MCF 10A (cell line): Measurements from ENCODE around the gene TRMT61A. TPM values are rescaled to one million over a fixed set of nuclear protein-coding genes. Genes with fewer than 3 reads are reported as not detected.

Experiments used
- BruUV-seq: library from RNA; stranded (reverse); fragments of 400-500 nt; replicated peaks from 2 replicates; lab custom pipeline; 2021; lab: Mats Ljungman, UMichigan
- CTCF ChIA-PET: fragments of 300-600 bp; sonication (Branson Sonifier 250); formaldehyde crosslinking; extraction: SDS; loops from one replicate; lab custom pipeline; 2021; ENCODE audit warnings: antibody characterized with exemption, inconsistent platforms; lab: Yijun Ruan, JAX
- POLR2A ChIA-PET: fragments of 300-600, 350-650 bp; sonication (Branson Sonifier 250); formaldehyde crosslinking; extraction: SDS; loops from one replicate; lab custom pipeline; 2020; ENCODE audit warnings: antibody characterized with exemption, inconsistent platforms; lab: Yijun Ruan, JAX
- DNase-seq: peaks from one replicate; pipeline ENCODE4 v3.0.0-alpha.2; 2018; ENCODE audit not compliant: unreplicated experiment
- H3K27ac Mint-ChIP-seq: one replicate; pipeline ENCODE4 v1.8.0; 2022; ENCODE audit warnings: mild to moderate bottlenecking, low read depth, mixed read lengths; ENCODE audit not compliant: unreplicated experiment
- H3K27me3 Mint-ChIP-seq: one replicate; pipeline ENCODE4 v1.8.0; 2022; ENCODE audit warnings: mixed read lengths; ENCODE audit not compliant: insufficient read depth, unreplicated experiment
- H3K36me3 Mint-ChIP-seq: one replicate; pipeline ENCODE4 v1.8.0; 2022; ENCODE audit warnings: mild to moderate bottlenecking, moderate library complexity, mixed read lengths; ENCODE audit not compliant: insufficient read depth, unreplicated experiment
- H3K4me1 Mint-ChIP-seq: one replicate; pipeline ENCODE4 v1.8.0; 2022; ENCODE audit warnings: mixed read lengths; ENCODE audit not compliant: insufficient read depth, unreplicated experiment
- H3K4me3 Mint-ChIP-seq: one replicate; pipeline ENCODE4 v1.8.0; 2022; ENCODE audit warnings: mild to moderate bottlenecking, moderate library complexity, mixed read lengths; ENCODE audit not compliant: unreplicated experiment
- H3K9me3 Mint-ChIP-seq: one replicate; pipeline ENCODE4 v1.8.0; 2022; ENCODE audit warnings: mixed read lengths; ENCODE audit not compliant: unreplicated experiment
- CTCF ChIP-seq: fragments of 200-600 bp; IDR thresholded peaks from one replicate; pipeline ENCODE4 v1.8.0; 2022; ENCODE audit warnings: antibody characterized with exemption, mild to moderate bottlenecking; ENCODE audit not compliant: unreplicated experiment
- intact Hi-C: fragments of 100-400 bp; cut with micrococcal nuclease; formaldehyde crosslinking; loops from 2 replicates; pipeline ENCODE4 v1.14.1; 2022
- total RNA-seq: library from RNA; stranded (reverse); gene quantifications from 2 replicates; pipeline ENCODE4 v1.2.3, GENCODE V29; 2022

Gene TRMT61A
- total RNA-seq, 1 experiment from 2014 or later, result 15.8 TPM

GRCh38 chr14:103488071-103488470, 40.9 kb upstream of the TRMT61A start:
- H3K9me3 Mint-ChIP-seq, result no peaks in the 10 kb centered on the region
- no peak overlapping the region for H3K27ac Mint-ChIP-seq
- CTCF ChIA-PET, result no interaction called here
- no peak overlapping the region for H3K4me3 Mint-ChIP-seq
- peaks cover 72% of the 10 kb centered on the region for H3K36me3 Mint-ChIP-seq
- no peak for TF ChIP-seq CTCF
- no peaks in the 10 kb centered on the region for H3K27me3 Mint-ChIP-seq
- POLR2A ChIA-PET, result no interaction called here
- no TSS peak for BruUV-seq
- peaks cover 5% of the 10 kb centered on the region for H3K4me1 Mint-ChIP-seq
- intact Hi-C loops, result no loop called here
- DNase-seq, result no peak

GRCh38 chr14:103488960-103489359, 40.0 kb upstream of the TRMT61A start:
- no peaks in the 10 kb centered on the region for H3K9me3 Mint-ChIP-seq
- no peak overlapping the region for H3K27ac Mint-ChIP-seq
- intact Hi-C loops, result no loop called here
- BruUV-seq, result no TSS peak
- no peak overlapping the region for H3K4me3 Mint-ChIP-seq
- H3K4me1 Mint-ChIP-seq, result peaks cover under 1% of the 10 kb centered on the region
- peaks cover 74% of the 10 kb centered on the region for H3K36me3 Mint-ChIP-seq
- no peaks in the 10 kb centered on the region for H3K27me3 Mint-ChIP-seq
- ChIA-PET CTCF (interaction anchor here (0.6 kb wide), 1 partner anchor 53 kb away, joined by 3 read pairs; no protein-coding TSS in a partner anchor), POLR2A (no interaction called here)
- DNase-seq, result no peak
- no peak for TF ChIP-seq CTCF

GRCh38 chr14:103489621-103490020, 39.4 kb upstream of the TRMT61A start:
- POLR2A ChIA-PET, result interaction anchor here (0.6 kb wide), 1 partner anchor 540 kb away, joined by 3 read pairs; no protein-coding TSS in a partner anchor
- intact Hi-C loops, result no loop called here
- Mint-ChIP-seq H3K9me3 (no peaks in the 10 kb centered on the region), H3K27me3 (no peaks in the 10 kb centered on the region), H3K4me3 (no peak overlapping the region), H3K4me1 (no peaks in the 10 kb centered on the region), H3K36me3 (peaks cover 80% of the 10 kb centered on the region), H3K27ac (no peak overlapping the region)
- BruUV-seq, result no TSS peak
- no peak for TF ChIP-seq CTCF
- DNase-seq, result no peak
- CTCF ChIA-PET, result interaction anchor here (0.6 kb wide), 1 partner anchor 53 kb away, joined by 3 read pairs; no protein-coding TSS in a partner anchor

GRCh38 chr14:103491691-103492090, 37.3 kb upstream of the TRMT61A start:
- no peaks in the 10 kb centered on the region for H3K4me1 Mint-ChIP-seq
- intact Hi-C loops, result no loop called here
- no peaks in the 10 kb centered on the region for H3K9me3 Mint-ChIP-seq
- no peak overlapping the region for H3K27ac Mint-ChIP-seq
- DNase-seq, result no peak
- CTCF ChIA-PET, result interaction anchor here (0.6 kb wide), 1 partner anchor 392 kb away, joined by 3 read pairs; no protein-coding TSS in a partner anchor
- H3K4me3 Mint-ChIP-seq, result no peak overlapping the region
- BruUV-seq, result no TSS peak
- TF ChIP-seq CTCF, result no peak
- POLR2A ChIA-PET, result interaction anchor here (0.9 to 2.6 kb wide), 2 partner anchors 8 to 26 kb away, joined by 3 to 7 read pairs; no protein-coding TSS in a partner anchor
- H3K27me3 Mint-ChIP-seq, result no peaks in the 10 kb centered on the region
- peaks cover 85% of the 10 kb centered on the region for H3K36me3 Mint-ChIP-seq
